ENCODE results near the gene KATNIP. TPM values are rescaled to one million over a fixed set of nuclear protein-coding genes. Genes with fewer than 3 reads are reported as not detected.
A peak's percentile ranks its signal among the peaks of the same experiment; 100 is the strongest.
"Not testable (repeated sequence)": the region's sequence is repeated elsewhere in the genome, so short reads cannot be mapped to it uniquely, and the experiment has no call there.

KATNIP gene
- total RNA-seq, 1 donor from 2014 or later: 23.1 TPM

GRCh38 chr16:27538528-27538927 is 11.4 kb upstream of the KATNIP start:
- DNase-seq: peak; percentile 46

- DNase-seq: no peak
These were observed 10.8 kb upstream of the KATNIP start for GRCh38 chr16:27539120-27539519.

DNA sequence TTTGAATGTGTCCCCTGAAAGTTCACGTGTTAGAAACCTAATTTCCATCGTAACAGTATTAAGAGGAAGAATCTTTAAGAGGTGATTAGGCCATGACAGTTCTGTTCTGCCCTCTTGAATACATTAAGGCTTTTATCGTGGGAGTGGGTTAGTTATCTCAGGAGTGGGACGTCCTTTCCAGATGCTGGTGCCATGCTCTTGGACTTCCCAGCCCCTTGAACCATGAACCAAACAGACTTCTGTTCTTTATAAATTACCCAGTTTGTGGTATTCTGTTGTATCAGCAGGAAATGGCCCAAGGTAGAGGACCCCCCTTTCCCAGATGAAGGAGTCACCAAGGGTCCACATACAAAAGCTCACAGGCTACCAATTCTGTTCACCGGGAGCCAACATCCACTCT is 10.3 kb upstream of the KATNIP start:
- DNase-seq: no peak

DNA sequence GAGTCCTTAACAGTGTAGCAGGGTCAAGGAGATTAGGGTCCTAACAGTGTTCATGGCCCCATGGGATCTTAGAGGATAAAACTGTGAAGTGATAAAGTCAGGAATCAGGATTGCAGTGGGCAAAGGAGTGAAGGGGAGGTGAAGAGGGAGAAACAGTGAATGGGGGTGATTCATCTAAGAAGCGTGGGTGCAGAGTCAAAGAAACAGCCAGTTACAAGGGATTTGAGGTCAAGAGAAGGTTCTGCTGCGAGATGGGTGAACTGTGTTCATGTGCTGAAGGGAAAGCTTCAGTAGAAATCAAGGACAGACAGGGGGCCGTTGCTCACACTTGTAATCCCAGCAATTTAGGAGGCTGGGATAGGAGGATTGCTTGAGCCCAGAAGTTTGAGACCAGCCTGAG is 6.1 kb upstream of the KATNIP start:
- DNase-seq: no peak

GRCh38 chr16:27544671-27545070 is 5.3 kb upstream of the KATNIP start:
- no peak for DNase-seq

DNA sequence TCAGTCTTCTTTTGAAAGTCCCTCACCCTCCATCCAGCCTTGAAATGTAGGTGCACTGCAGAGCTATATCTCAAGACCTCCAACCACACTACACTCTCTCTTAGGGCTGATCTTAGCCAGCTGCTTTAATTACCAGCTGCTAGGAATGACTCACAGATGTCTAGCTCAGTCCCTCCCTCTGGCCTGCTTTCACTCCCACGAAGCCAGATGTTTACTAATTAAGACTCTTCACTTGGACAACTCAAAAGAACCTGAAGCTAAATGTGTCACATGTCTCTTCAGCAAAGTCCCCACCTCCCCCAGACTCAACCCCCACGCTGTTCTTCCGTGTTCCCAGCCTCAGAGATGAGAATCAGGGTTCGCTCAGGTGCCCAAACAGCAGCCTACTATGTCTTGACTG is 2.8 kb upstream of the KATNIP start:
- DNase-seq: peak; percentile 37

DNA sequence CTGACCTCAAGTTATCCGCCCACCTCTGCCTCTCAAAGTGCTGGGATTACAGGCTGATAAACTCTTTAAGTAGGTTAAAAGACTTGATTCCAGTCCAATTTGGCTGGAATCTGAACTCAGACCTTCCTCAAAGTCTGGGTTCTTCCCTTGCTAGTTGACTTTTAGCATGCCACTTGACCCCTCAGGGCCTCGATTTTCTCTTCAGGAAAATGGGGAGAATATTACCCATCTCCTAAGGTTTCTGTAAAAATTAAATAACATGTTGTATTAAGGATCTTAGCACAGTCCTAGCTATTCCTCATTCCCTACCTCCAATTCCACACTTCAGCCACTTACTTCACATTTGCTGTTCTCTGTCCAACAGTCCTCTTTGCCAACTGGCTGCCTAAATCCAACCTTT is 2.1 kb upstream of the KATNIP start:
- no peak for DNase-seq

GRCh38 chr16:27549464-27549745 is 539 bp upstream of the KATNIP start:
- DNase-seq: no peak

DNA sequence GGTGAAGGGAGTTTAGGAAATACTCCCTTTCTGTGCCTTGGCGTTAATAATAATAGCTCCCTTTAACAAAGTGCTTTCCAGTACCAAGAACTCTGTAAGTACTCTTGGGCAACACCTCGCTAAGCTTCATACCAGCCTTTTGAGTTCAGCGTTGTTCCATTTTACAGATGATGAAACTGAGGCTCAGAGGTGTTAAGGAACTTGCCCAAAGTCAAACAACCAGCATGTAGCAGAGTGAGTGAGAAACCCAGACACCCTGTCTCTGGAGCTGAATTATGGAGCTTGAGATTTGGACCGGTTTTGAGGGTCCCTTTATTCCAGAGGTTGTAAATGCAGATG is 607 bp downstream of the KATNIP start:
- DNase-seq: no peak

DNA sequence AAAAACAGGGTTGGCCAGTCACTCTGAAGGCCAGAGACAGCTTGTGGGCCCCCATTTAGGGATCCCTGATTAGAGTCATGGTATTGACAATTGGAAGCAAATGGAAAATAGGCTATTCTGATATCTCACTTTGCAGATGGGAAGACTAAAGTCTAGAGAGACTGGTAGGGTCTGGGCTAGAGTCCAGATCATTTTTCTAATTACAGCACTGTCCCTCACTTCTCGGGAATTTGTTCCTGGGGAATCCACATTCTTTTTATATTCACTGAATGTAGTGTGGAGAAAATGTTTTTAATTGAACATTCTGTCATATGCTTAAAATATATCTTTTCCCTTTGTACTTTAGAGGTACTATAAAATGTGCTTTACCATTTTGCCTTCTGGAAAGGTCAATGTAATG is 1.1 kb downstream of the KATNIP start:
- DNase-seq: no peak

DNA sequence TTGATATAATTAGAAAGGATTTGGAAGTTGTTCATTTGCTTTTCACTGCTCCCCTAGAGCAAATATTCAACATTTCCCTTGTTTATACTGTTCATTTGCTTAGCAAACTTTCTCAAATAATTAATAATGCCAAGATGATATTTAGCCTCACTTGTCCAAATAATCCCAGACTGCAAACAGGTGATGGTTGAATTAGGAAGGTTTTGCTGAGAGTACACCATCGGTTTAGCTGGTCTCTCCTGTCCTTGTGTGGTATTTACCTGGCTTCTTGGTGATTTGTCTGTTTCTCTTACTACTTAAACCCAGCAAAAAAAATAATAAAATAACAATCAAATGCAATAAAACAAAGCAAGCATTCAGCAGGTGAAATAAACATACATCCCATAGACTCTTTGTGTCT is 6.5 kb downstream of the KATNIP start:
- no peak for DNase-seq

GRCh38 chr16:27558434-27558833 is 8.5 kb downstream of the KATNIP start:
- no peak for DNase-seq

GRCh38 chr16:27558932-27559331 is 9.0 kb downstream of the KATNIP start:
- DNase-seq: no peak

- DNase-seq: peak; percentile 78
These were observed 11.3 kb downstream of the KATNIP start for GRCh38 chr16:27561216-27561615.

DNA sequence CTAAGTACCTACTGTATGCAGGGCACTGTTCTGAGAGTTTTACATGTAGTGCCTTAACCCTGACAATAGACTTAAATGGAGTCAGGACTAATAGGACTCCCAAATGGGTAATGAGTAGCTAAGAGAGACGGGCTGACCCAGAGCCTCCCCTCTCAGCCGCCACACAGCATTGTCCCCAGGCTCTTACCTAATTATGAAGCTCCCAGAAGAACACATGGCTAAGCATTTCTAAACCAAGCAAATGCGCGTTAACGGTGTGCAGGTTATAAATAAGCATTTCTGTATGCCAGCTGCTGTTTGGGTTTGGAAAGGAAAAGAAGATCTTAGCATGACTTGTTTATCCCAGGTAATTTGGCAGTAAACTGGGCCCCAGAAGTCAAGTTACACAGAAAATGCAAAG is 14.3 kb downstream of the KATNIP start:
- no peak for DNase-seq

DNA sequence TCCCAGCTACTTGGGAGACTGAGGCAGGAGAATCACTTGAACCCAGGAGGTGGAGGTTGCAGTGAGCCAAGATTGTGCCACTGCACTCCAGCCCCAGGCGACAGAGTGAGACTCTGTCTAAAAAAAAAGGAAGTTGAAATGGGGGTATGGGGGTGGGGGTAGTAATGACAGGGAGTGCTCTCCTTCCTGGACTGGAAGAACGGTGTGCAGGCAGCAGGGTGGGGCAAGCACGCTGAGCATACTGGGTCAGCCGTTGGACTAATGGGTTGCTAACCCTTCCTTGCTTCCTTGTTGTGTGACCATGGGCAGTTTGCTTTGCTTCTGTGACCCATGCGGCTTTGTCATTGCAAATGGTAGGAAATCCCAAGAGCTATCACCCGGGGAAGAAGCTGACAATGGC is 16.5 kb downstream of the KATNIP start:
- no peak for DNase-seq

GRCh38 chr16:27568077-27568476 is 18.1 kb downstream of the KATNIP start:
- DNase-seq: no peak

DNA sequence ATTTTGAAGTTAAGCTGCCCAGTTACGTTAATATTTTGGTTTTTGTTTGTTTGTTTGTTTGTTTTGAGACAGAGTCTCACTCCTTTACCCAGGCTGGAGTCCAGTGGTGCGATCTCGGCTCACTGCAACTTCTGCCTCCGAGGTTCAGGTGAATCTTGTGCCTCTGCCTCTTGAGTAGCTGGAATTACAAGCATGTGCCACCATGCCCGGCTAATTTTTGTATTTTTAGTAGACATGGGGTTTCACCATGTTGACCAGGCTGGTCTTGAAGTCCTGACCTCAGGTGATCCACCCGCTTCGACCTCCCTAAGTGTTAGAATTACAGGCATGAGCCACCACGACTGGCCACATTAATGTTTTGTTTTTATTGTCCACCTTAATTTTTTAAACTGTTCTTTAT is 21.0 kb downstream of the KATNIP start:
- not testable (repeated sequence) for DNase-seq

GRCh38 chr16:27571433-27572326 is 21.7 kb downstream of the KATNIP start:
- no peak for DNase-seq

- DNase-seq: no peak
These were observed 22.8 kb downstream of the KATNIP start for GRCh38 chr16:27572711-27573110.

DNA sequence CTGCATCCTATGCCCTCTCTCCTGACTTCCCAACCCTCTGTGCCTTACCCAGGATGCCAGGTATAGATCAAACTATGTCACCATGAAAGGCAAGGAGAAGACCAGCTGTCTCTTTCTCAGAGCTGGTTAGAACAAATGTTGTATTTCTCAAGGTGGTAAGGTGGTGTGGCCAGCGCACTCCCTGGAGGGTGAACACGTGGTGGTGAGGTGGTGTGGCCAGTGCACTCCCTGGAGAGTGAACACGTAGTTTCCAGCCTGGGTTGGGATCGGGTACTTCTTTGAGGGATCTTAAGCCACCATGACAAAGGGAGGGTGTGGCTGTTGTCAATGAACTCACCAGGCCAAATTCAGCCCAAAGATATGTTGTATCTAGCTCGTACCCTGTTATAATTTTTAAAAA is 26.8 kb downstream of the KATNIP start:
- DNase-seq: no peak

DNA sequence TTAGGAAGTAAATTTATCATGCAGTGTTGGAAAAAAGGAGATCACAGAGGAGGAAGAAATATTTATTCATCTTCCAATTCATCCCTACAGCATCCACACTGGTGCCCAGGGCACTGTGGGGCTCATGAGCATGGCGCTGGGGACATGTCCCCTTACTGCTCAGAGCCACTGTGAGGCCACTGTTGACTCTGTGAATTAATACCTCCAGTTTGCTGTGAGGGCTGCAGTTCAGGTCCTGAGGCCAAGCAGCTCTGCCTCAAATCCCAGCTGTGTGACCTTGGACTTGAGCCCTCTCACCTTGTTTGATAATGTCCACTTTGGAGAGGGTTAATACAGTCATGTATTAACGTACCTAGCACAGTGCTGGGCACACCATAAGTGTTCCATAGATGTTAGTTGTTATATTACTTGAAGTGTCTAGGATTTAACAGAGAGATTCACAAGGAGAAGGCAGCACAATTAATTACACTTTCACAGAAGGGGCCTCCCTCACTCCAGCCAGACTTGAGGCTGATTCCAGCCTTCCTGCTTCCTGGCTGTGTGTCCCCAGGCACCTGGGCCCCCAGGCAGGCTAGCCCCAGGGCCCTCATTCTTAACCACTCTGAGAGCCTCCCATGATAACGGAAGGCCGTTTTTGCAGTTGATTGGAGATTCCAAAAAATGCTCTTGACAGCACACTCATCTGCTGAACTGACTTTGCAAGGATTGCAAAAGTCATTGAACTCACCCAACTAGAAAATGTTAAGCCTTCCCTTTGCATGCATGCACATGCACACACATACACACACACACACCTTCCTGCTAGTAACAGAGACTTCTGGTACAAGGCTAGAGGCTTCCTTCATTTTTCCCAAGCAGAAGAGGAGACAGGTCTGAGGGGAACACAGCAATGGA is 29.4 kb downstream of the KATNIP start:
- no peak for DNase-seq

- DNase-seq: no peak
These were observed 32.9 kb downstream of the KATNIP start for GRCh38 chr16:27582883-27583282.

DNA sequence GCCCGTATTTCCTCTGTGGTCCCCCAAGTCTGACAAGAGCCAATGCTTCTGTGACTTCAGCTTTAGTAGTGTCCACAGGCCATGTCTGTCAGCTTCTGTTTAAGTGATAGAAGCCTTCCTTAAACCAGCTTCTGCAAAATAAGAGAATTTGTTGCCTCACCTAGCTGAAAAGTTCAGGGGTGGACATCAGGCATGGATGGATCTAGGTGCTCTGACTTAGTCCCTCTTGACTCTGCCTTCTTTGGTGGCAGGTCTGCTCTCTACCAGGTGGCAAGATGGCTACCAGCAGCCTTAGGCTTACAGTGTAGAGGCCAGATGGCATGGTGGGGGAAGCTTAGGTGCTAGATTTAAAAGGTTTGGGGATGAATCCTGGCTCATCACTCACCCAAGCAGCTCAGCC is 33.7 kb downstream of the KATNIP start:
- no peak for DNase-seq
